NCI-H2107 treated with DMSO at 0.1 percent for 48 hours (cell line): Measurements from ENCODE around the gene MYO6.
A peak's percentile ranks its signal among the peaks of the same experiment; 100 is the strongest.
"Not testable (repeated sequence)": the region's sequence is repeated elsewhere in the genome, so short reads cannot be mapped to it uniquely, and the experiment has no call there.

ENCODE experiments used
- DNase-seq: peaks from one replicate; lab custom pipeline; 2025; ENCODE audit not compliant: unreplicated experiment; lab: John Stamatoyannopoulos, UW

Gene MYO6

DNA sequence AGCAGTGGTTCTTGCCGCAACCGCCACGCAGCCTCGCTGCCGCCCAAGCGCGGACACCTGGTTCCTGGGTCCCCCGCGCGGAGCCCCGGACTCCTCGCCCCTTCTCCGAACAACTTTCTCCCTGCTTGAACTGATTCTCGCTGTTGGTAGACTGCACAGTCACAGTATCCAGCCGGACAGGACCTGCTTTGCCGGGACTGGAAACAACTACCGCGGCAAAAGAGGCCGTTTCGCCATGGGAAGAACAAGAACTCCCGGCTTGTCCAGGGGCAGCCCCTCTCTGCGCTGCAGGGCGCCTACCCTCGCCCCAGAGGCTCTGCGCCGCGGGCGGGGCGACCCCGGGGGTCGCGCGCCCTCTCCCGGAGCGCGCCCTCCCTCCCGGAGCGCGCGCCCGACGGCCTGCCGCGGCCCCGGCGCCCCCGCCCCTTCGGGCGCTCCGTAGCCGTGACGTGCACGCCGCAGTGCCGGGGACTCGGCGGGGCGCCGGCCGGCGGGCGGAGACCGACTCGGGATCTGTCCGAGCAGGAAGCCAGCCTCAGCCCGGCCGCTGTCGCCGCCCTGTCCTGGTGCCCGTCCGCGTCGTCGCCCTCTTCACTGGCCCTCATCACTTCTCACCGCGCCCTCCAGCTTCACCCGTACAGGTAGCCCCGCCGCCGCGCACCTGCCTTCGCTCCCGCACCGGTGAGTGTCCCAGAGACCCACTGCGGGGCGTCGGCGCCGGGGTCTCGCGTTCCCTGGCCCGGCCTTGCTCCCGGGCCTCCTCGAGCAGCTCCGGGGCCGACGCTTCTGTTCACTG lies at the start of gene MYO6:
Gene MYO6, plus strand, starts transcription at position 497 of the 796 bp plus-strand sequence. CDS start 68,309 bp downstream, outside the sequence.
- DNase-seq, result peak; percentile 18

DNA sequence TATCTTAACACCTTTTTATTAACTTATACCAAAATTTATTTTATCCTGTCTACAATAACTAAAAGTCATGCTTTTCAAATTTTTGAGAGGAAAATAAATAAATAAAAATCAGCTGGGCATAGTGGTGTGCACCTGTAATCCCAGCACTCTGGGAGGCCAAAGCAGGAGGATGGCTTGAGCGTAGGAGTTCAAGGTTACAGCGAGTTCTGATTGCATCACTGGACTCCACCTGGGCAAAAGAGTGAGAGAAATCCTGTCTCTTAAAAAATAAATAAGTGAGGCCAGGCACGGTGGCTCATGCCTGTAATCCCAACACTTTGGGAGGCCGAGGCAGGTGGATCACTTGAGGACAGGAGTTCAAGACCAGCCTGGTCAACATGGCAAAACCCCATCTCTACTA lies 40.7 kb upstream of the MYO6 start:
- not testable (repeated sequence) for DNase-seq

DNA sequence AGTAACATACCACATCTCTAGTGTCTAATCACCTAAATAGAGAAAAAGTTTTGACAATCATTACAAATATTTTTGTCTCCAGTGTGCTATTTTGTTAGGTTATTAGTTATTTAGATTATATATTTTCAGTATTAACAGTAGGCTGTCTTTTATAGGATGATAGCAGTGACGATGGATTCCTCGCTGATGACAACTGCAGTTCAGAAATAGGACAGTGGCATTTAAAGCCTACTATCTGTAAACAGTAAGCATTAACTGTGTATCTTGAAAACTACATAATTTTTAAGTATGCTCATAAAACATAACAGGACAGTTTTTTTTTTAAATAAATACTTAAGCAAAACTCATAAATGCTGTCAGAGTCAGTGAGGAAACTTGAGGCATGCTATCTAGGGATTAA lies 37.9 kb upstream of the MYO6 start:
- DNase-seq, result no peak

DNA sequence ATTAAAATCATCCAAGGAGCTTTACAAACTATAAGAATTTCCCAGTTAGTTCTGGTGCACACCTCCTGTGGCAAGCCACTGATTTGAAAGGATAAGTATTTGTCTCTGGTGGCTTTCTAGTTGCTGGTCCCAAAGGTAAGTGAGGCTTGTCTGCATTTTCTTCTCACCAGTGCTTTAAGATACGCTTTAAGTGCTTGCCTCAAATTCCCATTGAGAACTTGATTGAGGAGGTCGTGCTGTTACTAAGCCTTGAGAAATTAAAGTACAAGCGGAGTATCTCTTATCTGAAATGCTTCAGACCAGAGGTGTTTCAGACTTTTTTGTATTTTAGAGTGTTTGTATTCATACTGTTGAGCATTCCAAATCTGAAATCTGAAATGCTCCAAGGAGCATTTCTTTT lies 29.9 kb upstream of the MYO6 start:
- DNase-seq, result no peak

DNA sequence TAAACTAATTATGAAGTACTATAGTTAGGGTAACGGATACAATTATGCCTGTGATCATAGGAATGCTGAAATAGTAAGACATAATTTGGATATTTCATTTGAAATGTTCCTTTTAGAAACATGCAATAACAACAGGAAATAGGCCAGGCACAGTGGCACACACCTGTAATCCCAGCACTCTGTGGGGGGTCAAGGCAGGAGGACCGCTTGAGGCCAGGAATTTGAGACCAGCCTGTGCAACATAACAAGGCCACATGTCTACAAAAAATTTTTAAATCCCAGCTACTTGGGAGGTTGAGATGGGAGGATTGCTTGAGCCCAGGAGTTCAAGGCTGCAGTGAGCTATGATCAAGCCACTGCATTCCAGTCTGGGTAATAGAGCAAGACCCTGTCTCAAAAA lies 25.7 kb upstream of the MYO6 start:
- DNase-seq, result no peak

DNA sequence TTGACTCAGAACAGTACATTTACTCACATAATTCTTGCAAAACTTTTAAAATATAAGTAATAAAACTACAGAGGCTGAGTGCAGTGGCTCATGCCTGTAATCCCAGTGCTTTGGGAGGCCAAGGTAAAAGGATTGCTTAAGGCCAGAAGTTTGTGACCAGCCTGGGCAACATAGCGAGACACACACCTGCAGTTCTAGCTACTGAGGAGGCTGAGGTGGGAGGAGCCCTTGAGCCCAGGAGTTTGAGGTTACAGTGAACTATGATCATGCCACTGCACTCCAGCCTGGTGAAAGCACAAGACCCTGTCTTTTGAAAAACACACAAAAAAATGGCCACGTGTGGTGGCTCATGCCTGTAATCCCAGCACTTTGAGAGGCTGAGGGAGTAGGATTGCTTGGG lies 21.8 kb upstream of the MYO6 start:
- no peak for DNase-seq

DNA sequence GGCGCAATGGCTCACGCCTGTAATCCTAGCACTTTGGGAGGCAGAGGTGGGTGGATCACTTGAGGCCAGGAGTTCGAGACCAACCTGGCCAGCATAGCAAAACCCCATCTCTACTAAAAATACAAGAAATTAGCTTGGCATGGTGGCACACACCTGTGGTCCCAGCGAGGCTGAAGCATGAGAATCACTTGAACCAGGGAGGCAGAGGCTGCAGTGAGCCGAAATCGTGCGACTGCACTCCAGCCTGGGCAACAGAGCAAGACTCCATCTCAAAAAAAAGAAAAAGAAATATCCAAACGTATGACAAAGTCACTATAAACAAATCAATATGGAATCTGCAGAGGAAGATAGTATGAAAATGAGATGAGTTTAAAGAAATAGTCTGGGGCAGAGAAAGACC lies 18.0 kb upstream of the MYO6 start:
- not testable (repeated sequence) for DNase-seq

DNA sequence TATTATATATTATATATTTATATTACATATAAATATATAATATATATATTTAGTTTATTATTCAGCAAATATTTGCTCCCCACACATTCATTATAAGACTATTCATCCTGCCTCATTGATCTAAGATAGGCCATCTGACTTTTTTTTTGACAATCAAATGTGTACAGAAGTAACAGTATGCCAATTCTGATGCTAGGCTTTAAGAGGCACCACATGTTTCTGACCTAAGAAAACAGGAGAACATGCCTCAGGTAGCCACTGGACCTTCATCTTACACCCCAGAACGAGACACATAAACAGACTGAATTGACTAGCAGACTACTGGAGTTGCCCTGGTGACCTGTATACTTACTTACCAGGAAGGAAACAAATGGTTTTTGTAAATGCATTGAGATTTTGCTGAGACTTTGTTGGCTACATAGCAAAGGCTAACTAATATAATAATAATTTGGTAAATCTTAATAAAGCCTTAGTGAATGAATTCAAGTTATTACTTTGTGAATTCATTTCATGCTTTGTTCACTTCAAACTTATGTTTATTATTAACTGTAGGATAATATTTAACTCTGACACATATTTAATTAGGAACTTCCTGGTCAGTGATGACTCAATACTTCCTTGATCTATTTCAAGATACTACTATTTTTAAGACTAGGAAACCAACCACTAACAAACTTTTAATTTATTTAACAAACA lies 13.4 kb upstream of the MYO6 start:
- no peak for DNase-seq

DNA sequence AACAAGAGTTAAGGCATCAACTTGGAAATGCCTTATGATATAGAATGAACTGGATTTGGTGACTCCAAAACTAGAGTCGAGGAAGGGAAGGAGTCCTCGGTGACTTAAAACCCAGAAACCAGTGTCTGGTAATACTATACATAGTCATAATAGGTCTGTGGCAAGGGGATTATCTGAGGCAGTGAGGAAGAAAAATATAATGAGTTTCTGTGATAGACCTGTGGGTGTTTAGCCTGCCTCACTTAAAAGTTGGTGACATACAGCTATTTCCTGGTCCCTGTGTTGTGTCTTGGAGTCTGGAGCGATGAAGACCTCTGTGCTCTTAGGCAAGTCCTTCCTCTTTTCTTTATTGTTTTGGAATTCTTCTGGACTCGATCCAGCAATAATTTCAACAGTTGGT lies 5.1 kb upstream of the MYO6 start:
- DNase-seq, result no peak

DNA sequence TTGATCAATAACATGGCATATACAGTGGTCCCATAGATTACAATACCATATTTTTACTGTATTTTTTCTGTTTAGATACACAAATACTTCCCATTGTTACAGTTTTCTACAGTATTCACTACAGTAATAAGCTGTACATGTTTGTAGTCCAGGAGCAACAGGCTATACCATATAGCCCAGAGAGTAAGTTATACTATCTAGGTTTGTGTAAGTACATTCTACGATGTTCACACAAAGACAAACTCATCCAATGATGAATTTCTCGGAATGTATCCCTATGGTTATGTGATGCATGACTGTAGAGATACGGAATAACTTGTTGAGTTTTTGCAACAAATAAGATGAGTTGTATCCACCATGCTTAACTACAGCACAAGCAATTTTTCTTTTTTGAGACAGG lies 3.6 kb upstream of the MYO6 start:
- no peak for DNase-seq

DNA sequence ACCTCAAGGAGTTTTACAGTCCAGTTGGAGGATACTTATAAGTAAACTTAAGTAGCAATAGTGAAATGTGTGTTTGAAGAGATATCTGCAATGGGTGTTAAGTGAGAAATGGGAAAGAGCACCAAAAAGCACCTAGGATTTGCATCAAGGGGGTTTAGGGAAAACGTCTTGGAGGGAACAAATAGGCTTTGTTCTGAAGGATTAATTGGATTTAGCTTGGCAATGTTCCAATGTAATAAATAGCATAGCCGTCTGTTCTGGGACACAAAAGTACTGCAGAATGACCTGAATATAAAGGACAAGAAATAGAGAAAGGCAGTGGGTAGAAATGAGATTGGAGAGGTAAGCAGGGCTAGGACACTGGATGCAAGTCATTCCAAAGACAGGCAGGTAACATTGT lies 2.8 kb upstream of the MYO6 start:
- no peak for DNase-seq

DNA sequence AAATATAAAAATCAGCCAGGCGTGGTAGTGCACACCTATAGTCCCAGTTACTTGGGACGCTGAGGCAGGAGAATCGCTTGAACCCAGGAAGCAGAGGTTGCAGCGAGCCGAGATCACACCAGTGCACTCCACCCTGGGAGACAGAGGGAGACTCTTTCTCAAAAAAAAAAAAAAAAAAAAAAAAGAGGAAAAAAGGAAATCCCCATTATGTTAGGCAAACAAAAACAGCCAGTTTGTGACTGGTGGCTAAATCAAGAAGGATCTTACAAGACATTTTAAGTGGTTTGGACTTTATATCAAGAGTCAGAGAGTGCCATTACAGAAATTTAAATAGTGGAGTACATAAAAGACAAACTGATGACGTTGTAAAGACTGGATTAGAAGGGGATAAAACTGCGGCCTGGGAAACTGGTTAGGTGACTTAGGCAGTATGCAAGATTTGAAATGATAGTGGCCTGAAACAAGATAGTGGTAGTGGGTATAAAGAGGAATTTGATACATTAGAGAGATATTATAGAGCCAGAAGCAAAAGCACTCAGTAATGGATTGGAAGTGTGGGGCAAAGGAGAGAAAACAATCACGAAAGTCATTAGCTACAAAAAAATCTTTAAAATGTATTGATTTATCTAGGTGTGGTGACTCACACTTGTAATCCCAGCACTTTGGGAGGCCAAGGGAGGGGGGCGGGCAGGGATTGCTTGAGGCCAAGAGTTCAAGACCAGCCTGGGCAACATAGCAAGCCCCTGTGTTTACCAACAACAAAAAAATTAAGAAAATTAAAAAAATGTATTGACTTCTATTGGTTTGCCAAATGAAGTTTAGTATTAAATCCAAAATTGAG lies 1.7 kb upstream of the MYO6 start:
- DNase-seq, result no peak

DNA sequence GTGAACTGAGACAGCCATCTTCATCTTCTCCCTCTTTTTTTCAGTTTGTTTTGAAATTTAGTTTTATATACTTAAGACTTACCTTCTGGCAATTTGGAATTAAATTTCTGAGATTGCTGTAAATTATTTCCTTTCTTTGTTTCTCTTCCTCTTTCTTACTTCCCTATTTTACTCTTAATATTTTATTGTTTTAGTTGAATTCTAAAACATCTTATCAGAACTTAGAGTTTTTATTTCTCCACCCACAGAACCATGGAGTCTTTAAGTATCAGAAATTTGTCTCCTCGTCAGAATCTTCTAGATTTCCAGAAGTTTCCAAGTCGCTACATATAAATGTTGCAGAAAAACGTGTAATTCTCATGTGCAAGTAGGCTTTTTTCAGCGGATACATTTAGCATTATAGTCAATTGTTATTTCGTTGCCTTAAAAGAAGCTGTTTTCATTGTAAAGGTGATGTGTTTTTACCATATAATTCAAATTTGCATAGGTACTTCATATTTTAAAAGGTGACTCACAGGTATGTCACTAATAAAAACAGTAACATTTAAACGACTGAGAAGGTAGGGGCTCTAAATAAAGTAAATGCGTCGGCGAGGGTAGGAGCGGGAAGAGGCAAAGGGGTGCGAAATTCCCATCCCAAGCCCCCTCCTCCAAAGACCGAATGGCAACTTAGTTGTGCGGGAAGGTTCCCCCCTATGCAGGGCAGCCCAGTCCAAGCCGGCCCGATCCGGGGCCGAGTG lies 866 bp upstream of the MYO6 start:
- no peak for DNase-seq

DNA sequence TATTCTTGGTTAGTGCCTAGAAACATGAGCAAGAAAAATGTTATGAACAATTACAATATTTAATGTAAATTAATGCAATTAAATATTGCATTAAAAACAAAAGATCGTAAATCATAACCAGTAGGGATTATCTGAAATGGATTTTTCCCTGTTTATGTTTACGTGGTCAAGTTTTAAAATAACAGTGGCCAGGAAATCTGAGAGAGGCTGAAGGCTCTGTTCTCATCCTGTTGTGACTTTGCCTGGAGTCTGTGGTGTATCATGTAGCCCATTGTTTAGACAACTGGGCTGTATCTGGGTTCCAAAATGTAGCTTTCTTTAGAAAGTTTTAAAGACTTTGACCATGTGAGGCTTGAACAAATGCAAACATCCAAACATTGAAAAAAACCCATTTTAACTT lies 2.4 kb downstream of the MYO6 start:
- no peak for DNase-seq

DNA sequence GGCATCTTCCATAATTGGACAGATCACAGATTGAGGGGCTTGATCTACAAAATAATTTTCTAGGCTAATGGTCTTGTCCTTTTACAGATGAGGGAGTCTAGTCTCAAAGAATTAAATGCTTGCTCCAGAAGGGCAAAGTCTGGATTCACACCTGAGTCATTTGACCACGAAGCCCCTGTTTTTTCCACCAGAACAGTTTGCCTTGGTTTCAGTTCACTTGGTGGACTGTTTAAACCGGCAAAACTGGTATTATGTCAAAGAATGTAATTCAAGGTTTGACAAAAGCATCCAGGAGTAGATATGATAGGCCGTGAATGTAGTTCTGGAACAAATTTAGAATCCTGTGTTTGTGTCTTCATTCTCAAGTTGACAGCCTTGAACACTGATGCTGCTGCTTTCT lies 3.3 kb downstream of the MYO6 start:
- DNase-seq, result no peak

DNA sequence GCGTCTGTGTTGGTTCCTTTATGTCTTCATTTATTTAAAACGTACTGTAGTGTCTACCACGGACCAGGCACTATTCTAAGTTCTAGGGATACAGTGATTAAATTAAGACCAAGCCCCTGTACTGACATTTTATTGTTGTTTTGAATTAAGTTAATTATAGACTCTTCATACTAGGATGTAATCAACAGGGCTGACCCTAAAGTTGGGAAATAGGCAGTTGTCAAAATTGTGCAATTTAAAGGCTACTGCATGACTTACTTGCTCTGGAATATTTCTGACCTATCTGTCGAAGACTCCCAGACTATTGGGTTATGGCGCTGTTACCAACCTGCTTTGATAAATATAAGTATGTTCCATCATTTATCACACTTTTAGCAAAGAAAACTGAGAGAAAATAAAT lies 6.7 kb downstream of the MYO6 start:
- no peak for DNase-seq

DNA sequence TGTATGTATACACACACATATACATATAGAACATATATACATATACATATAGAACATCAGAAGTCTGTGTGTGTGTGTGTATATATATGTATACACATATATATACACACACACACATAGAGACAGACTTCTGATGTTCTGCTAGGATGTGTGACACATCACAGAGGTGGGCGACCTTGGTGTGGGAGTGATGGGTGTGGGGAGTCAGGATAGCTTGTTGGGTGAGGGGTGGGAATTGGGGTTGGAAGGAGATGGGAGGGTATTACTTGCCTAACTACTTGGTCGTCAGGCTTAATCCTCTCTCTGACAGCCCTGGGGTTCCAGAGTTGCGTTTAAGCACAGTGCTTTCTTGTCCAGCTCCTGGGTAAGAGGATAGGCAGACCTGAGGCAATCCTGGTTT lies 8.3 kb downstream of the MYO6 start:
- no peak for DNase-seq

DNA sequence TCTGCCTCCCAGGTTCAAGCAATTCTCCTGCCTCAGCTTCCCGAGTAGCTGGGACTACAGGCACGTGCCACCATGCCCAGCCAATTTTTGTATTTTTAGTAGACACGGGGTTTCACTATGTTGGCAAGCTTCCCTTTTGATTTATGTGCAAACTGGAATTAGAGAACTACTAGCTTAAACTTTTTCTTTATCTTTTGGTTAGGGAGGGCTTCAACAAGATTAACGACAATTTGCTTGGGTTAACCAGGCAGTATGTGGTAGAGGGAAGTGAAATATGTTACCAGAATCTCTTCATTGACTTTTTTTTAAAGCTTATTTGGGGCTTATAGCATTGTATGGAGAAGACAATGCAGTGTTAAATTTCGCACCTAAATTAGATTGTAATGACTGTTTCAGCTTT lies 9.0 kb downstream of the MYO6 start:
- DNase-seq, result no peak

DNA sequence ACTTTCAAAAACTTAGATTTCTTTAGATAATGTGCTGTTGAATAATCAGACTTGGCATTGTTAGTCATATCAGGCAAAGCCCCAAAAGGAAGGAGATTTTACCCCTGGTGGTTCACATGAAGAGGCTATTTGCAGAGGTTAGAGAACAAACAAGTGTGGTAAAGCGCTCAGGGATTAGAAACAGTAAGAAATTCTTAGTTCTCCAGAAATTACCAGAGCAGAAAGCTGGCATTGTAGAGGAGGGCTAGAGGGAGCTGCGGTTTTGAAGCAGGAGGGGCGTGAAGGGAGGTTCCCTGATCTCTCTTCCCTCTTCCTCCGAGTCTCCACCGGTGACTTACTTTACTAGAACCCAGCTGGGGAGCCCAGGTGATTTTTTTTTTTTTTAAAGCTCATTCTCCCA lies 10.2 kb downstream of the MYO6 start:
- peak; percentile 76 for DNase-seq

DNA sequence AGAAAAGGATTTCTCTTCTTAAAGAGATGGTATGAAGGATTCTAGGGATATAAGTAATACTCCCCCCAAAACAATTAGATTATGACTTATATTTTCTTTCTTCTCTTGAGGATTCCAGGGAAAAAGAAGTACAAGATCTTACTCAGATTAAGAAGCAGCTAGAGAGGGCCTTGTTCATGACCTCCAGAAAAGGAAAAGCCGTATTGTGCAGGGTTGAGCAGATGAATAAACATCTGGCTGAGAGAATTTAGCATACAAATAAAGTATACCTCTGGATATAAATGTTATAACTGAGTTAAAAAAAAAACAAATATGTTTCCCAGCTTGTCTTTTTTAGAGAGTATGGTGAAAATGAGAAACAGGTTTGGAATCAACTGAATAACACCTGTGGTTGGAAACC lies 11.3 kb downstream of the MYO6 start:
- no peak for DNase-seq

DNA sequence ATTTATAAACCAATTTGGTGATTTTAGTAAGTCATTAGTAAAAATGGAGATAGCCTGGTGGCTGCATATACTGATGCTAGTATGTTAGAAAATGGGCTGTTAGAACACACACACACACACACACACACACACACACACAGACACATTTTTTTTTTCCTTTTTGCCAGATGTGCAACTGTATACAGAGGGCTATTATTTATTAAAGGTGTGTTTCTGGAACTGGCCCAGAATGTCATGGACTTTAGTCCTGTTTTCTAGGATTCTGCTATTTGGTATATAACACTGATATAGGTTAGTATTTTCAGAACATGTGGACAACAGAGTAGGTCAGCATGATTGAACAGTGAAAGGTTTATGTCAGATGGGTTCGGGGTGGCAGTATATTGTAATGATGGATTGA lies 12.4 kb downstream of the MYO6 start:
- no peak for DNase-seq
